Smooth muscle cell (in vitro differentiated cells): ENCODE measurements around the gene APLP2. TPM values are rescaled to one million over a fixed set of nuclear protein-coding genes. Genes with fewer than 3 reads are reported as not detected.

Source experiments
- DNase-seq: peaks from one replicate; lab custom pipeline; 2025; ENCODE audit not compliant: unreplicated experiment; lab: John Stamatoyannopoulos, UW
- H2AFZ ChIP-seq: fragments of 200-600 bp; sonication (generic); 2 replicates; pipeline ENCODE4 v1.6.0; 2016; ENCODE audit warnings: antibody characterized with exemption, low read depth, mild to moderate bottlenecking
- H3F3A ChIP-seq: fragments of 200-600 bp; sonication (generic); 2 replicates; pipeline ENCODE4 v1.6.0; 2017; ENCODE audit warnings: antibody characterized with exemption, low read depth
- H3K27ac ChIP-seq: fragments of 200-600 bp; sonication (generic); 2 replicates; pipeline ENCODE4 v1.5.1; 2016; ENCODE audit warnings: low read depth, mild to moderate bottlenecking
- H3K27me3 ChIP-seq: fragments of 200-600 bp; sonication (generic); 2 replicates; pipeline ENCODE4 v1.6.1; 2016; ENCODE audit warnings: low read depth, mild to moderate bottlenecking
- H3K36me3 ChIP-seq: fragments of 200-600 bp; sonication (generic); 2 replicates; pipeline ENCODE4 v1.5.1; 2016; ENCODE audit warnings: low read depth
- H3K4me1 ChIP-seq: fragments of 200-600 bp; sonication (generic); 2 replicates; pipeline ENCODE4 v1.5.1; 2016; ENCODE audit warnings: low read depth
- H3K4me2 ChIP-seq: fragments of 200-600 bp; sonication (generic); 2 replicates; pipeline ENCODE4 v1.6.0; 2016; ENCODE audit warnings: mild to moderate bottlenecking
- H3K4me3 ChIP-seq: fragments of 200-600 bp; sonication (generic); 2 replicates; pipeline ENCODE4 v1.5.1; 2016; ENCODE audit warnings: mild to moderate bottlenecking
- H3K79me2 ChIP-seq: fragments of 200-600 bp; sonication (generic); 2 replicates; pipeline ENCODE4 v1.6.0; 2016; ENCODE audit warnings: low read depth, mild to moderate bottlenecking
- H3K9ac ChIP-seq: fragments of 200-600 bp; sonication (generic); 2 replicates; pipeline ENCODE4 v1.6.0; 2016; ENCODE audit warnings: low read depth
- H3K9me3 ChIP-seq: fragments of 200-600 bp; sonication (generic); replicated peaks from 2 replicates; pipeline ENCODE4 v1.5.1; 2016; ENCODE audit warnings: low read depth
- H4K20me1 ChIP-seq: fragments of 200-600 bp; sonication (generic); 2 replicates; pipeline ENCODE4 v1.6.0; 2016; ENCODE audit warnings: low read depth
- CTCF ChIP-seq: fragments of 200-600 bp; sonication (generic); IDR thresholded peaks from 2 replicates; pipeline ENCODE4 v1.5.1; 2017; ENCODE audit warnings: borderline replicate concordance, mild to moderate bottlenecking, antibody characterized with exemption; ENCODE audit not compliant: insufficient read depth, poor library complexity, severe bottlenecking
- WGBS: methylation state at CpG from one replicate; pipeline ENCODE4 v1.1.7; 2016; ENCODE audit warnings: low lambda C conversion rate; 5-methylcytosine and 5-hydroxymethylcytosine counted together
- polyA plus RNA-seq: library from polyadenylated mRNA; unstranded; fragments of >200 nt; fragmentation: Nextera tagmentation; extraction: Ambion mirVana; gene quantifications from 2 replicates; pipeline ENCODE4 v1.2.1, GENCODE V29; 2016
- total RNA-seq: library from RNA; depleted of rRNA; stranded (reverse); fragments of >200 nt; gene quantifications from 2 replicates; pipeline ENCODE4 v1.2.3, GENCODE V29; 2014

APLP2 gene
- total and polyA plus RNA-seq, 2 experiments from 2014 or later, result 121 to 146 TPM

GRCh38 chr11:130125638-130126037 lies 55.9 kb downstream of the APLP2 start:
- peaks cover 6% of the 10 kb centered on the region for H3K4me1 ChIP-seq
- H3K79me2 ChIP-seq, result no peaks in the 10 kb centered on the region
- H3K27me3 ChIP-seq, result no peaks in the 10 kb centered on the region
- WGBS, result 83% methylated on average over 4 of the region's 4 CpGs
- TF ChIP-seq CTCF, result no peak
- no peak overlapping the region for H2AFZ ChIP-seq
- H3K9me3 ChIP-seq, result no peaks in the 10 kb centered on the region
- H3K27ac ChIP-seq, result no peak overlapping the region
- no peaks in the 10 kb centered on the region for H3F3A ChIP-seq
- peaks cover 7% of the 10 kb centered on the region for H3K36me3 ChIP-seq
- no peak overlapping the region for H3K4me3 ChIP-seq
- no peak overlapping the region for H3K4me2 ChIP-seq
- H4K20me1 ChIP-seq, result peaks cover 37% of the 10 kb centered on the region
- no peak overlapping the region for H3K9ac ChIP-seq
- DNase-seq, result no peak

GRCh38 chr11:130126516-130126915 lies 56.8 kb downstream of the APLP2 start:
- Histone ChIP-seq H3K4me1 (no peaks in the 10 kb centered on the region), H4K20me1 (peaks cover 31% of the 10 kb centered on the region), H3K9me3 (no peaks in the 10 kb centered on the region), H2AFZ (no peak overlapping the region), H3K79me2 (no peaks in the 10 kb centered on the region), H3K36me3 (peaks cover 7% of the 10 kb centered on the region), H3K9ac (no peak overlapping the region), H3K27ac (no peak overlapping the region), H3K27me3 (no peaks in the 10 kb centered on the region), H3K4me3 (no peak overlapping the region), H3K4me2 (no peak overlapping the region), H3F3A (no peaks in the 10 kb centered on the region)
- no peak for TF ChIP-seq CTCF
- 97% methylated on average over 5 of the region's 5 CpGs for WGBS
- DNase-seq, result no peak

- Histone ChIP-seq H3K4me3 (no peak overlapping the region), H3K27me3 (no peaks in the 10 kb centered on the region), H3K27ac (no peak overlapping the region), H4K20me1 (peaks cover 31% of the 10 kb centered on the region), H3K9ac (no peak overlapping the region), H3F3A (no peaks in the 10 kb centered on the region), H3K4me1 (no peaks in the 10 kb centered on the region), H2AFZ (no peak overlapping the region), H3K79me2 (no peaks in the 10 kb centered on the region), H3K36me3 (peaks cover 7% of the 10 kb centered on the region), H3K4me2 (no peak overlapping the region), H3K9me3 (no peaks in the 10 kb centered on the region)
- 95% methylated on average over 4 of the region's 4 CpGs for WGBS
- no peak for DNase-seq
- TF ChIP-seq CTCF, result no peak
Observed at GRCh38 chr11:130127509-130127908, 57.8 kb downstream of the APLP2 start.

- no peak for DNase-seq
- no peaks in the 10 kb centered on the region for H3K9me3 ChIP-seq
- H3K36me3 ChIP-seq, result peaks cover 7% of the 10 kb centered on the region
- H3K79me2 ChIP-seq, result no peaks in the 10 kb centered on the region
- peaks cover 30% of the 10 kb centered on the region for H4K20me1 ChIP-seq
- H3K4me3 ChIP-seq, result no peak overlapping the region
- no peak overlapping the region for H3K9ac ChIP-seq
- no peak overlapping the region for H3K4me2 ChIP-seq
- no peak overlapping the region for H3K27ac ChIP-seq
- no peak for TF ChIP-seq CTCF
- no peaks in the 10 kb centered on the region for H3K4me1 ChIP-seq
- WGBS, result 98% methylated on average over 2 of the region's 2 CpGs
- H2AFZ ChIP-seq, result no peak overlapping the region
- no peaks in the 10 kb centered on the region for H3F3A ChIP-seq
- H3K27me3 ChIP-seq, result no peaks in the 10 kb centered on the region
Observed at GRCh38 chr11:130128626-130129025, 58.9 kb downstream of the APLP2 start.
